Ramos (cell line): Measurements from ENCODE around the gene GPR137.
"Not testable (repeated sequence)": the region's sequence is repeated elsewhere in the genome, so short reads cannot be mapped to it uniquely, and the experiment has no call there.

Experiments
- in situ Hi-C: fragments of 300-500 bp; cut with MboI; formaldehyde crosslinking; loops from one replicate; pipeline ENCODE4 v1.14.3; 2022; ENCODE audit warnings: low sequenced_read_pairs; ENCODE audit not compliant: unreplicated experiment

GPR137 gene

DNA sequence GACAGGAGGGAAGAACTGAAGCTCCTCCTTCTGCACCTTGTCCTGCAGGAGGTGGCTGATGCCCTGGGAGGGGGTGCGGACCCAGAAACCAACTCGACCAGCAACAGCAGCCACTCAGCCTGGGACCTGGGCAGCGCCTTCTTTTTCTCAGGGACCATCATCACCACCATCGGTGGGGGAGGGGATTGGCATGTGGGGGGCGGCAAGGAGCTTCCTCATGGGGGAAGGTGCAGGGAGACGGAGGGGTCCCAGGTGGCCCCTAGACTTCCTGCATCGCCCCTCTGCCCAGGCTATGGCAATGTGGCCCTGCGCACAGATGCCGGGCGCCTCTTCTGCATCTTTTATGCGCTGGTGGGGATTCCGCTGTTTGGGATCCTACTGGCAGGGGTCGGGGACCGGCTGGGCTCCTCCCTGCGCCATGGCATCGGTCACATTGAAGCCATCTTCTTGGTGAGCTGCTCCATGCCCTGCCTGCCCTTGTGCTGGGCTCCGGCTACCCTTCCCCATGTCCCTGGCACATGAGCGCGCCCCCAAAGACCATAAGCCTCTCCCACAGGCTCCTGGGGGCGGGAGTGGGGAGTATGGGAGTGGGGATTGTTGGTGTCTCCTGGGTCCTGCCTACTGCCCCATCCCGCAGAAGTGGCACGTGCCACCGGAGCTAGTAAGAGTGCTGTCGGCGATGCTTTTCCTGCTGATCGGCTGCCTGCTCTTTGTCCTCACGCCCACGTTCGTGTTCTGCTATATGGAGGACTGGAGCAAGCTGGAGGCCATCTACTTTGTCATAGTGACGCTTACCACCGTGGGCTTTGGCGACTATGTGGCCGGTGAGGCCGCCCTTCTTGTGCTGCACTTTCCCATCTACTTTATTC lies 11.4 kb downstream of the GPR137 start:
- in situ Hi-C loops: loop anchor here (10.0 kb wide), 1 partner anchor 302 kb away; no protein-coding TSS in a partner anchor

DNA sequence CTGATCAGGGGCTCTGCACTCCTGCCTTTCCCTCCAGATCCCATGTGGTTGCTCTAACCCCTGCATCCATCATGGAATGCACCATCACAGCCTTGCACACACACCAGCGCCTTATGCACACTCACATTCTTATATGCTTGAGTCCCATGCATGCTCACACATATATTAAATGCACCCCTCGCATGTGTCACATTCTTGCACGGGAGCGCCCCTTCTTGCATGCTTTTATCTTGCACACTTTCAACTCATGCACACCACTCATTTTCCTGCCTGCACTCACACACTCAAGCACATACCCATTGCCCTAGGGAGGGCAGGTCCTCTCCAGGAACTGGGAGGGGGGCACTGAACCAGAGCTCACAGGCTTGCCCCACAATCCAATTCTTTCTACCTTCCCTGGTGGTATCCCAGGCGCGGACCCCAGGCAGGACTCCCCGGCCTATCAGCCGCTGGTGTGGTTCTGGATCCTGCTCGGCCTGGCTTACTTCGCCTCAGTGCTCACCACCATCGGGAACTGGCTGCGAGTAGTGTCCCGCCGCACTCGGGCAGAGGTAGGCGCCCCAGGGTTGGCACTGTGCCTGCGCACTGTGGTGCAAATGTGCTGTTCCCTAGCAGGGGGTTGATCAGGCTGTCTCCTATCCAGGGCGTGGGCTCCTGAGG lies 12.2 kb downstream of the GPR137 start:
- in situ Hi-C loops: loop anchor here (10.0 kb wide), 1 partner anchor 303 kb away; no protein-coding TSS in a partner anchor

DNA sequence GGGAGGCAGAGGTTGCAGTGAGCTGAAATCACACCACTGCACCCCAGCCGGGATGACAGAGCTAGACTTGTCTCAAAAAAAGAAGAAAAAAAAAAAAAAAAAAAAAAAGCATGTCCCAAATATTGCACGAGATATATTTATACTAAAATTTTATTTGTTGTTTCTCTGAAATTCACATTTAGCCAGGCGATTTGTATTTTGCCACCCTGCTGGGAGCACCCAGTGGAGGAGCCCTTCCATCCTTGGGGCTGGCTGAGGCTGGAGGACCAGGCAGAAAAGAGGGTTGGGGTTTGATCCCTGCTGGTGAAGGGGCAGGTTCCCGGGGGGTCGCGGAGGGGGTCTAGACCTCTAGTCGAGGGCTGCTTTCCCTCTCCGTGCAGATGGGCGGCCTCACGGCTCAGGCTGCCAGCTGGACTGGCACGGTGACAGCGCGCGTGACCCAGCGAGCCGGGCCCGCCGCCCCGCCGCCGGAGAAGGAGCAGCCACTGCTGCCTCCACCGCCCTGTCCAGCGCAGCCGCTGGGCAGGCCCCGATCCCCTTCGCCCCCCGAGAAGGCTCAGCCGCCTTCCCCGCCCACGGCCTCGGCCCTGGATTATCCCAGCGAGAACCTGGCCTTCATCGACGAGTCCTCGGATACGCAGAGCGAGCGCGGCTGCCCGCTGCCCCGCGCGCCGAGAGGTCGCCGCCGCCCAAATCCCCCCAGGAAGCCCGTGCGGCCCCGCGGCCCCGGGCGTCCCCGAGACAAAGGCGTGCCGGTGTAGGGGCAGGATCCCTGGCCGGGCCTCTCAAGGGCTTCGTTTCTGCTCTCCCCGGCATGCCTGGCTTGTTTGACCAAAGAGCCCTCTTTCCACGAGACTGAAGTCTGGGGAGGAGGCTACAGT lies 13.6 kb downstream of the GPR137 start:
- in situ Hi-C loops: loop anchor here (10.0 kb wide), 1 partner anchor 304 kb away; no protein-coding TSS in a partner anchor

DNA sequence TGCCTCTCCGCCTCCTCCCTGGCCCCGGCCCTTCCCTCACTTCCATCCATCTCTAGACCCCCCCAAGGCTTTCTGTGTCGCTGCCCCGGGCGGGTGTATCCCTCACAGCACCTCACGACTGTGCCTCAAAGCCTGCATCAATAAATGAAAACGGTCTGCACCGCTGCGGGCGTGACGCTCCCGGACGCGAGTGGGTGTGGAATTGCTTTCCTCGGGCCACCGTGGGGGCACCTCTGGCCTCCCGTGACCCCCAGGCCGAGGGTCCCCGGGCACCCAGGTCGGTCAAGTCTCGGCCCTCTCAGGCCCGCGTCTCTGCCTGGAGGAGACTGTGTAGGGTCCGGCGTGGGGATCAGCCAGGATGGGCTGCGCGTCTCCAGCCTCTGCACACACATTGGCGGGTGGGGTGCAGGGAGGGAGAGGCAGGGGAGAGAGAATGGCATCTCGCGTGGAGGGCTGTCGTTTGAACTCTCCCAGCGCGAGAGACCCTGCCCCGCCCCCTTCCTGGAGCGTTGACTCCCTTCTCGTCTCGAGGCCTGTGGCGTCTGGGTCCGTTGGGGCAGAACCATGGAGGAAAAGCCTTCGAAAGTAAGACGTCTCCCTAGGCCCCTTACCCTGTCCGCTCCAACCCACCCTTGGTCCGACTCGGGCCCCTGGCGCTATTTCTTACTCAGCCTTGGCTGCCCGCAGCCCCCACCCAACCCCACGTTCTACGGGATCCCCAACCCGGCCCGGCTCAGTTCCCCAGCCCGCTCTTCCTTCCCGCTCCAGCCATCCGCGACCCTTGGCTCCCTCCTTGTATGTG lies 14.4 kb downstream of the GPR137 start, which contains the start of gene CATSPERZ:
TSS of gene CATSPERZ (plus strand) at position 512 of the 802 bp plus-strand sequence. CDS start at position 565, 53 bp downstream.
- in situ Hi-C loops: loop anchor here (5.0 to 10.0 kb wide), 2 partner anchors 98 to 305 kb away; no protein-coding TSS in a partner anchor

- in situ Hi-C loops: loop anchor here (5.0 kb wide), 1 partner anchor 101 kb away; no protein-coding TSS in a partner anchor
These were observed 17.7 kb downstream of the GPR137 start for GRCh38 chr11:64303109-64304031.

GRCh38 chr11:64304032-64304315 lies 18.3 kb downstream of the GPR137 start:
- in situ Hi-C loops: loop anchor here (5.0 kb wide), 1 partner anchor 102 kb away; no protein-coding TSS in a partner anchor

DNA sequence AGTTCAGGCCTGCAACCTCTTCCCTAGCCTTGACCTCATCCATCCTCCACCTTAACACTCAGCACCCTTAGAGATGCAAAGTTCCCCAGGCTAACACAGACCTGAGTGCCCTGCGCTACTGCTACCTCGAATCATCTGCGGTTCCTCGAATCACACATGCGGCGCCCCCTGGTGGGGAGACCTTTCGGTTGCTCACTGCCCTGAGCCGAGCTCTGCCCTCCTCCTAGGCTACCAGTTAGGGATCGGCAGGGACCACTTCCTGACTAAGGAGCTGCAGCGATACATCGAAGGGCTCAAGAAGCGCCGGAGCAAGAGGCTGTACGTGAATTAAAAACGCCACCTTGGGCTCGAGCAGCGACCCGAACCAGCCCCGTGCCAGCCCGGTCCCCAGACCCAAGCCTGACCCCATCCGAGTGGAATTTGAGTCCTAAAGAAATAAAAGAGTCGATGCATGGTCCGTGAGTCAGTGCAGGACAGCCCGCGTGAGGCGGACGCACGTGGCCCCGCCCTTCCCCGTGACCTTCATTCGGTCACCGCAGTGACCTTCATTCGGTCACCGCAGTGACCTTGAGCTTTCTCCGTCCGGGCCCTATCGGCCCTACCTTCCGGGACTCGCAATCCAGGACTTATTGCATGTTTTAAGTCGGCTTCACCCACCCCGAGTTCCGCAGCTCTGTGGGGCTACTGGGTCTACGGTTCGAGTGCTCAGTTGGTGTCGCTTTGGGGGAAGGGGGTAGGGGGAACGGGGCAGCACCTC lies 18.8 kb downstream of the GPR137 start:
- in situ Hi-C loops: loop anchor here (5.0 kb wide), 1 partner anchor 102 kb away; no protein-coding TSS in a partner anchor

GRCh38 chr11:64305075-64305690 lies 19.5 kb downstream of the GPR137 start, which contains the start of gene ESRRA:
ESRRA (plus strand) TSS chr11:64305524; CDS start chr11:64307180, 1,656 bp downstream.
- in situ Hi-C loops: no loop called here

DNA sequence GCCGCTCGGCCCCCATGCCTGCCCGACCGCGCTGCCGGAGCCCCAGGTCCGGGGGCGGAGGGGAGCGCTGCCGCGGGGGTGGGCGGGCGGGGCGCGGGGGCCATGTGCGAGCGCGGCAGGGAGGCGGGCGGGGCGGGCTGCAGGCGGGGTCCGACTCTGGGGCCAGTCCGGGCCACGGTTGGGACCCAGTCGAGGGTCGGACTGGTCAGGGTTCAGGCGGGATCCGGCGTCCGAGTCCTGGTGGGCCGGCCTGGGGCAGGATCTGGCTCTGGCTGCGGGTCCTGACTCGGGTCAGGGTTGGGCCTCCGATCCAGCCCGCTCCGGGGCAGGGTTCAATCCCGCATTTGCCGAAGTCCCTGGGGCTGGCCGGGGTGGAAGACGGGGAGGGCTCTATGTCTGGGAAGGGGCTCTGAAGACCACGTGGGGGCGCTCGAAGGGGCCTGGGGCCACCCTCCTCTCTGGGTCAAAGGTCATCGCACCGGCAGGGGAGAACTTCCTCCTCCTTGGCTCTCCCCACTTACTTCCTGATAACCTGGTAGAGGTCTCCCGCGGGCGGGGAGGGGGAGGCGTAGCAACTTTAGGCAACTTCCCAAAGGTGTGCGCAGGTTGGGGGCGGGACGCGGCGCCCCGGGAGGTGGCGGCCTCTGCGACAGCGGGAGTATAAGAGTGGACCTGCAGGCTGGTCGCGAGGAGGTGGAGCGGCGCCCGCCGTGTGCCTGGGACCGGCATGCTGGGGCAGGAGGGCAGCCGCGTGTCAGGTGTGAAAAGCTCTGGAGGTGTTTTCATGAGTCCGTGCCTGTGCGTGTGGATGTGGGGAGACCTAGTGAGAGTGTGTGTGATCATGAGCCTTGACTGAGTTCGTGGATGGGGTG lies 20.3 kb downstream of the GPR137 start:
- in situ Hi-C loops: no loop called here

GRCh38 chr11:64306563-64306875 lies 20.9 kb downstream of the GPR137 start:
- in situ Hi-C loops: no loop called here

DNA sequence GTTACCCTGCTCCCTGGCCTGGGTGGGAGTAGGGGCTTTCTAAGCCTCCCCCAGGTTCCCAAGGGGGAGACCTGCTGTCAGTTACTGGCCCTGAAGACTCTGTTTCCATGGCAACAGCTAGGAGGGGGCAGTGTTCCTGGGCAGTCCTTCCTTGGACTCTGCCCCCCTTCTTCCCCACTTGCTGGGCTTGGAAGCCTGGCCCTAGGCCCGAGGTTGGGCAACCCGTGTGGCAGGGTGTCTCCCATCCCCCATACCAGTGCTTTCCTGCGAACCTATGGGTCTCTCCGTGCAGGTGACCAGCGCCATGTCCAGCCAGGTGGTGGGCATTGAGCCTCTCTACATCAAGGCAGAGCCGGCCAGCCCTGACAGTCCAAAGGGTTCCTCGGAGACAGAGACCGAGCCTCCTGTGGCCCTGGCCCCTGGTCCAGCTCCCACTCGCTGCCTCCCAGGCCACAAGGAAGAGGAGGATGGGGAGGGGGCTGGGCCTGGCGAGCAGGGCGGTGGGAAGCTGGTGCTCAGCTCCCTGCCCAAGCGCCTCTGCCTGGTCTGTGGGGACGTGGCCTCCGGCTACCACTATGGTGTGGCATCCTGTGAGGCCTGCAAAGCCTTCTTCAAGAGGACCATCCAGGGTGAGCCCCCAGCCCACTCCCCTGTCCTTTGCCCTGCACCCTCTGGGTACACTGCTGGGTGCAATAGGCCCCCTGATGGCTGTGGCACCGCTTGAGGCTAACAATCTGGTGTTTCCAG lies 21.4 kb downstream of the GPR137 start:
- in situ Hi-C loops: no loop called here

DNA sequence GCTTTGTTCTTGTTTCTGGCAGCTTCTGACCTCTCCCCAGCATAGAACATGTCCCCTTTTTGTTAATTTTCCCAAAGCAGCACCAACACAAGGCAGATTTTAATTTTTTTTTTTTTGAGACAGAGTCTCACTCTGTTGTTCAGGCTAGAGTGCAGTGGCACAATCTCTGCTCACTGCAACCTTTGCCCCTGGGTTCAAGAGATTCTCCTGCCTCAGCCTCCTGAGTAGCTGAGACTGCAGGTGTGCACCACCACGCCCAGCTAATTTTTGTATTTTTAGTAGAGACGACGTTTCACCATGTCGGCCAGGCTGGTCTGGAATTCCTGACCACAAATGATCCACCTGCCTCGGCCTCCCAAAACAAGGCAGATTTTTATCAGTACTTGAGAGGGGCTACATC lies 22.1 kb downstream of the GPR137 start:
- in situ Hi-C loops: not testable (repeated sequence)

DNA sequence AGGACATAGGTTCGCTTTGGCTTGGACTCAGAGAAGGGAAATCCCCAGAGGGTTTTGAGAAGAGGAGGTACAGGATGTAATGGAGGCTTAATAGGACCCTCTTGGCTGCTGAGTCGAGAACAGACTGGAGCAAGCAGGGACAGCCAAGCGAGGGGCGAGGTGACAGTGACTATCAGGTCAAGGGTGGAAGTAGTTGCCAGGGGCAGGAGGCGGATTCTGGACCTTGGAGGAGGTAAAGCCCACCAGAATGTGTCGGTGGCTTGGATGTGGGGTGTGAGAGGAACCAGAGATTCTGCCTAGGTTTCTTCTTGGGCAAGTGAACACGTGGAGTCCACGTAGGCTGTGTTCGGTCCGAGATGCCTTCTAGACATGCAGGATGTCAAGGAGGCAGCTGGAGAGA lies 27.3 kb downstream of the GPR137 start:
- in situ Hi-C loops: no loop called here

- in situ Hi-C loops: no loop called here
These were observed 28.0 kb downstream of the GPR137 start for GRCh38 chr11:64313491-64314145.

GRCh38 chr11:64314146-64314804 lies 28.6 kb downstream of the GPR137 start:
- in situ Hi-C loops: no loop called here
